Lower leg skin (tissue), 4 donors: ENCODE results near the gene CNTFR. TPM values are rescaled to one million over a fixed set of nuclear protein-coding genes. Genes with fewer than 3 reads are reported as not detected.
A peak's percentile ranks its signal among the peaks of the same experiment; 100 is the strongest.
"Not testable (repeated sequence)": the region's sequence is repeated elsewhere in the genome, so short reads cannot be mapped to it uniquely, and the experiment has no call there.

Experiments used
- DNase-seq, 2 donors: peaks; one replicate each; pipeline ENCODE4 v3.0.0-alpha.2; 2019; ENCODE audit warnings: low spot score in 2 of 2
- H3K4me3 ChIP-seq: fragments of 200-600 bp; sonication (generic); 2 replicates; pipeline ENCODE4 v1.5.1; 2017; ENCODE audit warnings: mild to moderate bottlenecking, low read depth; ENCODE audit not compliant: poor library complexity, severe bottlenecking
- POLR2A ChIP-seq, 2 donors: fragments of 450-650 bp; IDR thresholded peaks; one replicate each; pipeline ENCODE4 v1.6.1; 2016 to 2017; ENCODE audit warnings: antibody characterized with exemption in 2 of 2, mild to moderate bottlenecking in 1 of 2, moderate library complexity in 1 of 2
- WGBS, 2 donors: methylation state at CpG; one replicate each; pipeline ENCODE4 v1.1.5; 2018; 5-methylcytosine and 5-hydroxymethylcytosine counted together
- intact Hi-C: fragments of 100-400 bp; cut with DNase I; formaldehyde crosslinking; loops from one replicate; pipeline ENCODE4 v1.15.0; 2023; ENCODE audit warnings: low total_unique reads
- total RNA-seq, 4 donors: library from RNA; depleted of rRNA; stranded (reverse); fragments of >200 nt; gene quantifications; one replicate each; pipeline ENCODE4 v1.1.0, GENCODE V29; 2016
- TF ChIP-seq, protein P1 (sequence below), 3 donors: fragments of 450-650 bp; IDR thresholded peaks; one replicate each; pipeline ENCODE4 v1.5.1; 2016; ENCODE audit warnings: antibody characterized with exemption in 3 of 3, mild to moderate bottlenecking in 3 of 3, moderate library complexity in 2 of 3

Gene CNTFR
- total RNA-seq, 4 donors from 2014 or later: 2.5 to 13.4 (median 3.9) TPM

DNA sequence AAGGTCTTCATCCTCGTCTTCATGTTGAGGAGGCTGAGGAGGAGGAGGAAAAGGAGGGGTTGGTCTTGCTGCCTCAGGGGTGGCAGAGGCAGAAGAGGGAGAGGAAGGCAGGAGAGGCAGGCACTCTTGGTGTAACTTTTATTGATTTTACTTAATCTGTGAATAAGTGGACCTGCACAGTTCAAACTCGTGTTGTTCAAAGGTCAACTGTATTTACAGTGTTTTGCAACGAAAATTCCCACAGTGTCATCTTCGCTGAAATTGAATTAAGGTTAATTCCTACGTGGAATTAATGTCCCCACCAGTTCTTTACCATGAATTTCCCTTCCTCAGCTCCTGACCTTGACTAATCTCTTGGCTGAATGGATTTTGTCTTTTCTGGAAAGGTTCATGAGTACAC is 45.5 kb downstream of the CNTFR start:
- 72 to 75% methylated on average over 5 of the region's 5 CpGs for WGBS, 2 donors
- DNase-seq: no peak
- intact Hi-C loops: no loop called here
- TF ChIP-seq POLR2A (IDR thresholded peaks at IDR 0.05): no peak
- TF ChIP-seq, protein P1, sequence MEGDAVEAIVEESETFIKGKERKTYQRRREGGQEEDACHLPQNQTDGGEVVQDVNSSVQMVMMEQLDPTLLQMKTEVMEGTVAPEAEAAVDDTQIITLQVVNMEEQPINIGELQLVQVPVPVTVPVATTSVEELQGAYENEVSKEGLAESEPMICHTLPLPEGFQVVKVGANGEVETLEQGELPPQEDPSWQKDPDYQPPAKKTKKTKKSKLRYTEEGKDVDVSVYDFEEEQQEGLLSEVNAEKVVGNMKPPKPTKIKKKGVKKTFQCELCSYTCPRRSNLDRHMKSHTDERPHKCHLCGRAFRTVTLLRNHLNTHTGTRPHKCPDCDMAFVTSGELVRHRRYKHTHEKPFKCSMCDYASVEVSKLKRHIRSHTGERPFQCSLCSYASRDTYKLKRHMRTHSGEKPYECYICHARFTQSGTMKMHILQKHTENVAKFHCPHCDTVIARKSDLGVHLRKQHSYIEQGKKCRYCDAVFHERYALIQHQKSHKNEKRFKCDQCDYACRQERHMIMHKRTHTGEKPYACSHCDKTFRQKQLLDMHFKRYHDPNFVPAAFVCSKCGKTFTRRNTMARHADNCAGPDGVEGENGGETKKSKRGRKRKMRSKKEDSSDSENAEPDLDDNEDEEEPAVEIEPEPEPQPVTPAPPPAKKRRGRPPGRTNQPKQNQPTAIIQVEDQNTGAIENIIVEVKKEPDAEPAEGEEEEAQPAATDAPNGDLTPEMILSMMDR (IDR thresholded peaks at IDR 0.05): no peak
- no peak overlapping the region for H3K4me3 ChIP-seq

DNA sequence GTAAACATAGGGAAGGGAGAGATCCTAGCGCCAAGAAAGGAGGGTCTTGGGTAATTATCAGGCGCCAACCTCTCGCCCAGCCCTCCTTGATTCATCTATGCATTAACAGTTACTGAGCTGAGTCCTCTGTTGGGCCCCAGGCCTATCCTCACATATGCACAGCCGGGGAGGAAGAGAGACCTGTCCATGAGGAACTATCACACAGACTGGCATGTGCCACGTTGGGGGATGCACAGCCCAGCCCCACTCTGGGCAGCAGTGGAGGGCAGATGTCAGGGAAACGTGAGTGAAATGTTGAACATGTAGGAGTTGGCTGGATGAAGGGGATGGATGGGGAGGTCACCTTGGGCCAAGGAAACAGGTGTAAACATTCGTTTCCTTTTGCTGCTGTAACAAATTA is 48.0 kb downstream of the CNTFR start:
- intact Hi-C loops: no loop called here
- no peak for DNase-seq
- no peak for TF ChIP-seq POLR2A (IDR thresholded peaks at IDR 0.05)
- TF ChIP-seq, protein P1 (IDR thresholded peaks at IDR 0.05): no peak
- 83 to 85% methylated on average over 7 of the region's 7 CpGs for WGBS, 2 donors
- H3K4me3 ChIP-seq: no peak overlapping the region

DNA sequence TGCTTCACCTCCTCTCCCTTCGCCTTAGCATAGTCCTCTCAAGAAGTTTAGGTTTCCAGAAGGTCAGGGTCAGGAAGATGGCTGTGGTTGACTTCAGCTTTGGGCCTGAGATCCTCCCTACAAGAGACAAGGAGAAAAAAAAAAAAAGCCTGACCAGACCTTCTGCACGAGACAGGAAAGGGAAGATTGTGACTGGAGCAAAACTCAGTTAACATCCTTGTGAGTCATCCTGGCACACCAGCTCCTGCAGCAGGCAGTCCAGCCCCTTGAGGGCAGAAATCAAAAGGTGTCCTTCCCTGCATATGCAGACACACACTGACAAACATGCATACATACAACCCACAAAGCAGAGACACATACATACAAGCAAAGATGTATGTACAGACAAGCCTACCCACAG is 48.7 kb downstream of the CNTFR start:
- no peak for DNase-seq
- 57 to 59% methylated on average over 2 of the region's 2 CpGs for WGBS, 2 donors
- intact Hi-C loops: no loop called here
- no peak for TF ChIP-seq POLR2A (IDR thresholded peaks at IDR 0.05)
- TF ChIP-seq, protein P1 (IDR thresholded peaks at IDR 0.05): no peak
- H3K4me3 ChIP-seq: no peak overlapping the region

DNA sequence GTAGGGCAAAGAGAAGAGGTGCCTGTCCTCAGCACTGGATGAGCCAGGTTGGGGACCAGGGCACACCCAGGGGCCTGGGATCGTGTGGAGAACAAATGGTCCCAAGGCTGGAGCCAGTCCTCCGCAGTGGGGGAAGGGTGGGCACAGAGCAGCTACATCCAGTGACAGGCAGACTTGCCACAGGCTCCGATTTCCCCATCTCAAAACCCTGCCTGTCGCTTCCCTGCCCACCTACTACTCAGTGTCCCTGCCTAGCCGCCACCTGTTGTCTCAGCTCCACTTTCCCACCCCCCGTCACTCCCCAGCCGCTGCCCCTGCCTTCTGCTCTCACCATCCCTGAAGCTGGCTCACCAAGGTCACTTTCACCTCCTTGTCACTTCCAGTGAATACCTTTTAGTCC is 52.8 kb downstream of the CNTFR start:
- 63 to 77% methylated on average over 7 of the region's 7 CpGs for WGBS, 2 donors
- TF ChIP-seq, protein P1 (IDR thresholded peaks at IDR 0.05): no peak
- no peak for TF ChIP-seq POLR2A (IDR thresholded peaks at IDR 0.05)
- DNase-seq: peak in 1 of 2 donors; percentile 78
- intact Hi-C loops: no loop called here
- H3K4me3 ChIP-seq: no peak overlapping the region

DNA sequence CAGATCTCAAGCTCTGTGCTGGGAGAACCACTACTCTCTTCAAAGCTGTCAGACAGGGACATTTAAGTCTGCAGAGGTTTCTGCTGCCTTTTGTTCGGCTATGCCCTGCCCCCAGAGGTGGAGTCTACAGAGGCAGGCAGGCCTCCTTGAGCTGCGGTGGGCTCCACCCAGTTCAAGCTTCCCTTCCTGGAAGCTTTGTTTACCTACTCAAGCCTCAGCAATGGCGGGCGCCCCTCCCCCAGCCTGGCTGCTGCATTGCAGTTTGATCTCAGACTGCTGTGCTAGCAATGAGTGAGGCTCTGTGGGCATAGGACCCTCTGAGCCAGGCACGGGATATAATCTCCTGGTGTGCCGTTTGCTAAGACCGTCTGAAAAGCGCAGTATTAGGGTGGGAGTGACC is 57.5 kb downstream of the CNTFR start:
- H3K4me3 ChIP-seq, intact Hi-C loops, DNase-seq: not testable (repeated sequence)
- WGBS, 2 donors: 98 to 100% methylated on average over 4 to 8 of the region's 8 CpGs

DNA sequence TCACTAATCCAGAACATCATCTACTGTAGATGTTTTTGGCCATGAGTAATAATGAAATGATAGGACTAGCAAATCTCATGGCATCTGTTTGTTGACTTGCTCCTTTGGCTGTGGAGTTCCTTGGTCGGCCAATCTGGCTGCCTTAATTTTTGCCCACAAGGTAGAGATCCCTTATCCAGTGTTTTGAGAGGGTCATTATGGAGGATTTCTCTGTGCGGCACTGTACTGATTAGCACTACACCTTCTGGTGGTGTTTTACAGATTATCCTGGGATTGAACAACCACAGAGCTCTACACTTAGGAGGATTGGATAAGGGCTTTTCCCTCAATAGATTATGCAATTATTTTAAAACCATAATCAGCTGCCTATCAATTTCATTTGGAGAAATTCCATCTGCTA is 63.5 kb downstream of the CNTFR start:
- no peak for TF ChIP-seq POLR2A (IDR thresholded peaks at IDR 0.05)
- TF ChIP-seq, protein P1 (IDR thresholded peaks at IDR 0.05): no peak
- no peak for DNase-seq
- WGBS, 2 donors: 83 to 94% methylated on average over 2 of the region's 2 CpGs
- H3K4me3 ChIP-seq: no peak overlapping the region
- intact Hi-C loops: no loop called here
